ENCODE measurements around the gene NR5A2. TPM values are rescaled to one million over a fixed set of nuclear protein-coding genes. Genes with fewer than 3 reads are reported as not detected.

Gene NR5A2
- polyA plus RNA-seq, 2 donors: 0.31 to 0.37 TPM

GRCh38 chr1:200150006-200150405 is 122.5 kb downstream of the NR5A2 start:
- no peak overlapping the region for H3K4me3 ChIP-seq (ENCODE audit: low read depth in 1 of 2, low read length in 2 of 2)
- no peaks in the 10 kb centered on the region for H3K9me3 ChIP-seq (ENCODE audit: control insufficient read depth in 2 of 2, insufficient read depth in 1 of 2, low read depth in 1 of 2, low read length in 1 of 2)
- H3K4me1 ChIP-seq (ENCODE audit: control insufficient read depth in 2 of 2, insufficient read depth in 2 of 2, low read length in 1 of 2): no peaks in the 10 kb centered on the region
- no peaks in the 10 kb centered on the region for H3K36me3 ChIP-seq (ENCODE audit: control insufficient read depth in 2 of 2, insufficient read depth in 2 of 2, low read length in 1 of 2)
- H3K27me3 ChIP-seq (ENCODE audit: control insufficient read depth in 1 of 2, insufficient read depth in 2 of 2, low read length in 2 of 2): peaks cover 0 to 3% of the 10 kb centered on the region in 2 donors
- no peak overlapping the region for H3K27ac ChIP-seq (ENCODE audit: low read depth in 2 of 2, low read length in 1 of 2)

GRCh38 chr1:200150721-200151120 is 123.2 kb downstream of the NR5A2 start:
- Histone ChIP-seq H3K9me3 (ENCODE audit: control insufficient read depth in 2 of 2, insufficient read depth in 1 of 2, low read depth in 1 of 2, low read length in 1 of 2) (no peaks in the 10 kb centered on the region), H3K36me3 (ENCODE audit: control insufficient read depth in 2 of 2, insufficient read depth in 2 of 2, low read length in 1 of 2) (no peaks in the 10 kb centered on the region), H3K27ac (ENCODE audit: low read depth in 2 of 2, low read length in 1 of 2) (no peak overlapping the region), H3K27me3 (ENCODE audit: control insufficient read depth in 1 of 2, insufficient read depth in 2 of 2, low read length in 2 of 2) (peaks cover 0 to 3% of the 10 kb centered on the region in 2 donors), H3K4me3 (ENCODE audit: low read depth in 1 of 2, low read length in 2 of 2) (no peak overlapping the region), H3K4me1 (ENCODE audit: control insufficient read depth in 2 of 2, insufficient read depth in 2 of 2, low read length in 1 of 2) (no peaks in the 10 kb centered on the region)
- WGBS, 2 donors: 28 to 54% methylated on average over 4 of the region's 4 CpGs

- no peaks in the 10 kb centered on the region for H3K36me3 ChIP-seq (ENCODE audit: control insufficient read depth in 2 of 2, insufficient read depth in 2 of 2, low read length in 1 of 2)
- H3K27ac ChIP-seq (ENCODE audit: low read depth in 2 of 2, low read length in 1 of 2): no peak overlapping the region
- H3K4me3 ChIP-seq (ENCODE audit: low read depth in 1 of 2, low read length in 2 of 2): no peak overlapping the region
- WGBS, 2 donors: 71 to 79% methylated on average over 2 of the region's 2 CpGs
- H3K9me3 ChIP-seq (ENCODE audit: control insufficient read depth in 2 of 2, insufficient read depth in 1 of 2, low read depth in 1 of 2, low read length in 1 of 2): no peaks in the 10 kb centered on the region
- no peaks in the 10 kb centered on the region for H3K4me1 ChIP-seq (ENCODE audit: control insufficient read depth in 2 of 2, insufficient read depth in 2 of 2, low read length in 1 of 2)
- peaks cover 0 to 3% of the 10 kb centered on the region in 2 donors for H3K27me3 ChIP-seq (ENCODE audit: control insufficient read depth in 1 of 2, insufficient read depth in 2 of 2, low read length in 2 of 2)
These were observed 124.8 kb downstream of the NR5A2 start for GRCh38 chr1:200152336-200152735.

GRCh38 chr1:200153277-200154055 is 126.0 kb downstream of the NR5A2 start:
- Histone ChIP-seq H3K9me3 (ENCODE audit: control insufficient read depth in 2 of 2, insufficient read depth in 1 of 2, low read depth in 1 of 2, low read length in 1 of 2) (no peaks in the 10 kb centered on the region), H3K27me3 (ENCODE audit: control insufficient read depth in 1 of 2, insufficient read depth in 2 of 2, low read length in 2 of 2) (peaks cover 0 to 3% of the 10 kb centered on the region in 2 donors), H3K27ac (ENCODE audit: low read depth in 2 of 2, low read length in 1 of 2) (no peak overlapping the region), H3K36me3 (ENCODE audit: control insufficient read depth in 2 of 2, insufficient read depth in 2 of 2, low read length in 1 of 2) (no peaks in the 10 kb centered on the region), H3K4me1 (ENCODE audit: control insufficient read depth in 2 of 2, insufficient read depth in 2 of 2, low read length in 1 of 2) (no peaks in the 10 kb centered on the region), H3K4me3 (ENCODE audit: low read depth in 1 of 2, low read length in 2 of 2) (no peak overlapping the region)
- WGBS, 2 donors: 37 to 47% methylated on average over 3 of the region's 3 CpGs

GRCh38 chr1:200154069-200154767 is 126.7 kb downstream of the NR5A2 start:
- Histone ChIP-seq H3K27ac (ENCODE audit: low read depth in 2 of 2, low read length in 1 of 2) (no peak overlapping the region), H3K36me3 (ENCODE audit: control insufficient read depth in 2 of 2, insufficient read depth in 2 of 2, low read length in 1 of 2) (no peaks in the 10 kb centered on the region), H3K4me3 (ENCODE audit: low read depth in 1 of 2, low read length in 2 of 2) (no peak overlapping the region)

GRCh38 chr1:200157715-200158114 is 130.2 kb downstream of the NR5A2 start:
- H3K4me3 ChIP-seq (ENCODE audit: low read depth in 1 of 2, low read length in 2 of 2): no peak overlapping the region
- no peak overlapping the region for H3K27ac ChIP-seq (ENCODE audit: low read depth in 2 of 2, low read length in 1 of 2)
- H3K9me3 ChIP-seq (ENCODE audit: control insufficient read depth in 2 of 2, insufficient read depth in 1 of 2, low read depth in 1 of 2, low read length in 1 of 2): no peaks in the 10 kb centered on the region
- H3K4me1 ChIP-seq (ENCODE audit: control insufficient read depth in 2 of 2, insufficient read depth in 2 of 2, low read length in 1 of 2): no peaks in the 10 kb centered on the region
- H3K36me3 ChIP-seq (ENCODE audit: control insufficient read depth in 2 of 2, insufficient read depth in 2 of 2, low read length in 1 of 2): no peaks in the 10 kb centered on the region
- H3K27me3 ChIP-seq (ENCODE audit: control insufficient read depth in 1 of 2, insufficient read depth in 2 of 2, low read length in 2 of 2): no peaks in the 10 kb centered on the region

More at GRCh38 chr1:200154069-200154767, 126.7 kb downstream of the NR5A2 start:
- Histone ChIP-seq H3K27me3 (ENCODE audit: control insufficient read depth in 1 of 2, insufficient read depth in 2 of 2, low read length in 2 of 2) (peaks cover 0 to 3% of the 10 kb centered on the region in 2 donors), H3K4me1 (ENCODE audit: control insufficient read depth in 2 of 2, insufficient read depth in 2 of 2, low read length in 1 of 2) (no peaks in the 10 kb centered on the region), H3K9me3 (ENCODE audit: control insufficient read depth in 2 of 2, insufficient read depth in 1 of 2, low read depth in 1 of 2, low read length in 1 of 2) (no peaks in the 10 kb centered on the region)

GRCh38 chr1:200161801-200162200 is 134.3 kb downstream of the NR5A2 start:
- Histone ChIP-seq H3K9me3 (ENCODE audit: control insufficient read depth in 2 of 2, insufficient read depth in 1 of 2, low read depth in 1 of 2, low read length in 1 of 2) (no peaks in the 10 kb centered on the region), H3K27ac (ENCODE audit: low read depth in 2 of 2, low read length in 1 of 2) (no peak overlapping the region), H3K4me3 (ENCODE audit: low read depth in 1 of 2, low read length in 2 of 2) (no peak overlapping the region), H3K4me1 (ENCODE audit: control insufficient read depth in 2 of 2, insufficient read depth in 2 of 2, low read length in 1 of 2) (no peaks in the 10 kb centered on the region), H3K36me3 (ENCODE audit: control insufficient read depth in 2 of 2, insufficient read depth in 2 of 2, low read length in 1 of 2) (no peaks in the 10 kb centered on the region), H3K27me3 (ENCODE audit: control insufficient read depth in 1 of 2, insufficient read depth in 2 of 2, low read length in 2 of 2) (no peaks in the 10 kb centered on the region)
- WGBS, 2 donors: 79 to 93% methylated on average over 4 of the region's 4 CpGs

- Histone ChIP-seq H3K4me3 (ENCODE audit: low read depth in 1 of 2, low read length in 2 of 2) (no peak overlapping the region), H3K9me3 (ENCODE audit: control insufficient read depth in 2 of 2, insufficient read depth in 1 of 2, low read depth in 1 of 2, low read length in 1 of 2) (no peaks in the 10 kb centered on the region), H3K4me1 (ENCODE audit: control insufficient read depth in 2 of 2, insufficient read depth in 2 of 2, low read length in 1 of 2) (no peaks in the 10 kb centered on the region), H3K27ac (ENCODE audit: low read depth in 2 of 2, low read length in 1 of 2) (no peak overlapping the region), H3K27me3 (ENCODE audit: control insufficient read depth in 1 of 2, insufficient read depth in 2 of 2, low read length in 2 of 2) (no peaks in the 10 kb centered on the region), H3K36me3 (ENCODE audit: control insufficient read depth in 2 of 2, insufficient read depth in 2 of 2, low read length in 1 of 2) (no peaks in the 10 kb centered on the region)
- WGBS, 2 donors: 79 to 84% methylated on average over 6 of the region's 6 CpGs
These were observed 134.7 kb downstream of the NR5A2 start for GRCh38 chr1:200162258-200162657.

GRCh38 chr1:200162877-200163276 is 135.4 kb downstream of the NR5A2 start:
- H3K9me3 ChIP-seq (ENCODE audit: control insufficient read depth in 2 of 2, insufficient read depth in 1 of 2, low read depth in 1 of 2, low read length in 1 of 2): no peaks in the 10 kb centered on the region
- no peaks in the 10 kb centered on the region for H3K36me3 ChIP-seq (ENCODE audit: control insufficient read depth in 2 of 2, insufficient read depth in 2 of 2, low read length in 1 of 2)
- H3K27ac ChIP-seq (ENCODE audit: low read depth in 2 of 2, low read length in 1 of 2): no peak overlapping the region
- no peaks in the 10 kb centered on the region for H3K27me3 ChIP-seq (ENCODE audit: control insufficient read depth in 1 of 2, insufficient read depth in 2 of 2, low read length in 2 of 2)
- H3K4me3 ChIP-seq (ENCODE audit: low read depth in 1 of 2, low read length in 2 of 2): no peak overlapping the region
- H3K4me1 ChIP-seq (ENCODE audit: control insufficient read depth in 2 of 2, insufficient read depth in 2 of 2, low read length in 1 of 2): no peaks in the 10 kb centered on the region

GRCh38 chr1:200163911-200164310 is 136.4 kb downstream of the NR5A2 start:
- Histone ChIP-seq H3K4me1 (ENCODE audit: control insufficient read depth in 2 of 2, insufficient read depth in 2 of 2, low read length in 1 of 2) (no peaks in the 10 kb centered on the region), H3K27me3 (ENCODE audit: control insufficient read depth in 1 of 2, insufficient read depth in 2 of 2, low read length in 2 of 2) (no peaks in the 10 kb centered on the region), H3K9me3 (ENCODE audit: control insufficient read depth in 2 of 2, insufficient read depth in 1 of 2, low read depth in 1 of 2, low read length in 1 of 2) (no peaks in the 10 kb centered on the region), H3K27ac (ENCODE audit: low read depth in 2 of 2, low read length in 1 of 2) (no peak overlapping the region), H3K36me3 (ENCODE audit: control insufficient read depth in 2 of 2, insufficient read depth in 2 of 2, low read length in 1 of 2) (no peaks in the 10 kb centered on the region), H3K4me3 (ENCODE audit: low read depth in 1 of 2, low read length in 2 of 2) (no peak overlapping the region)
- WGBS, 2 donors: 86 to 91% methylated on average over 3 of the region's 3 CpGs

All from esophagus (tissue), 2 donors.